Measurements from ENCODE around the gene OBP2B. TPM values are rescaled to one million over a fixed set of nuclear protein-coding genes. Genes with fewer than 3 reads are reported as not detected.
A peak's percentile ranks its signal among the peaks of the same experiment; 100 is the strongest.

OBP2B gene
- polyA plus RNA-seq, 3 donors, result not detected

DNA sequence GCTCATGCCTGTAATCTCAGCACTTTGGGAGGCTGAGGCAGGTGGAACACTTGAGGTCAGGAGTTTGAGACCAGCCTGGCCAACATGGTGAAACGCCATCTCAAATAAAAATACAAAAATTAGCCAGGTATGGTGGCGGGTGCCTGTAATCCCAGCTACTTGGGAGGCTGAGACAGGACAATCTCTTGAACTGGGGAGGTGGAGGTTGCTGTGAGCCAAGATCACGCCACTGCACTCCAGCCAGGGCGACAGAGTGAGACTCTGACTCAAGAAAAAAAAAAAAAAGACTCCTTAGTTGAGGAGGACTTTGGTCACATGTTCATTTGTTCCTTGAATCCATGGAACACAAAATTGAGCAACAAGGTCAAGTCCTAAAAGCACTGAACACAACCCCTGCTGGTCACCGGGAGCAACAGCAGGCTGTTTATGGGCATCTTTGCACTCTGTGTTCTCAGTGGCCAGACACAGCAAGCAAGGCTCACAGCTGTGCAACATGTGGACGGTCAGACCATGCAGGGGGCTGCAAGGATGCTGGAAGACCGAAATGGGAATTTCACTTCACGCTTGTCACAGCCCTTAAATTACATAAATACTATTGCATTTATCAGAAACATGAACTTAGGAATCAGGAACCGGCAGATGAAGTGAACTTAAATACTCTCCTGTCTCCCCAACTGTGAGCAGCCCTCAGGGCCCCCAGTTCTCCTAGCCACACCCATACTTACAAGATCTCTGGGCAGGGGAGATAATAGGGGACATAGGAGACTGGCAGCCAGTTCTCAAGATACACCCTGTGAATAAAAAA lies 48.1 kb downstream of the OBP2B start:
- Mint-ChIP-seq H3K36me3 (peaks cover 37 to 55% of the 10 kb centered on the region in 2 donors), H3K4me1 (peaks cover 30% of the 10 kb centered on the region), H3K27ac (peak overlapping the region in 2 of 7 donors; percentile 50 to 77), H3K9me3 (no peaks in the 10 kb centered on the region), H3K27me3 (ENCODE audit: low read depth in 3 of 3) (peaks cover 0 to 21% (median 10%) of the 10 kb centered on the region in 3 donors), H3K4me3 (peak overlapping the region; percentile 50 to 65)
- Histone ChIP-seq H3K4me1 (ENCODE audit: control insufficient read depth in 1 of 2, insufficient read depth in 2 of 2, low read length in 2 of 2) (peaks cover 32 to 38% of the 10 kb centered on the region in 2 donors), H3K36me3 (replicated peaks in 1 of 2; ENCODE audit: control insufficient read depth in 1 of 2, insufficient read depth in 2 of 2, low read length in 2 of 2) (peaks cover 22 to 41% of the 10 kb centered on the region in 2 donors), H3K9ac (ENCODE audit: insufficient read depth, low read length, poor library complexity, severe bottlenecking) (no peak overlapping the region), H2AFZ (ENCODE audit: insufficient read depth, low read depth, low read length, poor library complexity, severe bottlenecking) (no peak overlapping the region), H3K4me2 (replicated peaks; ENCODE audit: extremely low read depth, low read length, poor library complexity, severe bottlenecking) (no peak overlapping the region), H3K9me3 (replicated peaks in 1 of 2; ENCODE audit: control insufficient read depth in 1 of 2, insufficient read depth in 1 of 2, low read length in 2 of 2) (no peaks in the 10 kb centered on the region), H3K79me2 (ENCODE audit: insufficient read depth, low read length) (peaks cover 9% of the 10 kb centered on the region), H4K20me1 (ENCODE audit: insufficient read depth, low read length) (peaks cover 54% of the 10 kb centered on the region), H3K27me3 (ENCODE audit: control insufficient read depth in 2 of 2, insufficient read depth in 2 of 2, low read length in 2 of 2) (peaks cover 0 to 6% of the 10 kb centered on the region in 2 donors), H3K27ac (ENCODE audit: low read depth in 1 of 2, low read length in 2 of 2) (no peak overlapping the region), H3K4me3 (replicated peaks in 1 of 3; ENCODE audit: low read depth in 2 of 3, low read length in 3 of 3) (no peak overlapping the region)
- peak; percentile 91 for TF ChIP-seq CTCF (IDR thresholded peaks at IDR 0.05)
- WGBS (ENCODE audit: insufficient coverage), result 41% methylated on average over 5 of the region's 9 CpGs
- DNase-seq, result peak; percentile 73 to 90 (median 83)
- intact Hi-C loops (cut with micrococcal nuclease), result no loop called here

DNA sequence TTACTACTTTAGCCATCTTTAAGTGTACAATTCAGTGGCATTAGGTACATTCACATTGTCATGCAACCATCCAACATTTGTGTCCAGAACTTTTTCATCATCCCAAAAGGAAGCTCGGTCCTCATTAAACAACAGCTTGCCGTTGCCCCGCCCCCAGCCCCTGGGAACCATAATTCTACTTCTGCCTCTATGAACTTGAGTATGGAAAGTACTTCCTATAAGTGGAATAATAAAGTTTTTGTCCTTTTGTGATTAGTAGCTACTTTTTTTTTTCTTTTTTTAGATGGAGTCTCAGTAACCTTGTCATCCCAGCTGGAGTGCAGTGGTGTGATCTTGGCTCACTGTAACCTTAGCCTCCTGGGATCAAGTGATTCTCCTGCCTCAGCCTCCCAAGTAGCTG lies 50.4 kb downstream of the OBP2B start:
- Mint-ChIP-seq H3K9me3 (peaks cover 0 to 1% (median 0%) of the 10 kb centered on the region in 7 donors), H3K4me3 (no peak overlapping the region), H3K27ac (no peak overlapping the region)

More for the DNA sequence above, 50.4 kb downstream of the OBP2B start:
- Mint-ChIP-seq H3K4me1 (peaks cover 25% of the 10 kb centered on the region), H3K27me3 (ENCODE audit: low read depth in 3 of 3) (peaks cover 2 to 10% (median 2%) of the 10 kb centered on the region in 3 donors), H3K36me3 (peaks cover 52 to 76% of the 10 kb centered on the region in 2 donors)
- intact Hi-C loops (cut with micrococcal nuclease), result no loop called here
- H3K4me3 ChIP-seq (replicated peaks in 1 of 3; ENCODE audit: low read depth in 2 of 3, low read length in 3 of 3), result no peak overlapping the region
- peaks cover 9% of the 10 kb centered on the region for H3K79me2 ChIP-seq (ENCODE audit: insufficient read depth, low read length)
- no CpG with 5 or more reads among the region's 3 CpGs for WGBS (ENCODE audit: insufficient coverage)
- H3K36me3 ChIP-seq (replicated peaks in 1 of 2; ENCODE audit: control insufficient read depth in 1 of 2, insufficient read depth in 2 of 2, low read length in 2 of 2), result peaks cover 43 to 63% of the 10 kb centered on the region in 2 donors
- no peaks in the 10 kb centered on the region for H3K9me3 ChIP-seq (replicated peaks in 1 of 2; ENCODE audit: control insufficient read depth in 1 of 2, insufficient read depth in 1 of 2, low read length in 2 of 2)
- no peak for TF ChIP-seq CTCF (IDR thresholded peaks at IDR 0.05)
- DNase-seq, result no peak
- H3K9ac ChIP-seq (ENCODE audit: insufficient read depth, low read length, poor library complexity, severe bottlenecking), result no peak overlapping the region
- H4K20me1 ChIP-seq (ENCODE audit: insufficient read depth, low read length), result peaks cover 74% of the 10 kb centered on the region
- no peak overlapping the region for H3K27ac ChIP-seq (ENCODE audit: low read depth in 1 of 2, low read length in 2 of 2)
- peaks cover 25 to 31% of the 10 kb centered on the region in 2 donors for H3K4me1 ChIP-seq (ENCODE audit: control insufficient read depth in 1 of 2, insufficient read depth in 2 of 2, low read length in 2 of 2)
- no peak overlapping the region for H2AFZ ChIP-seq (ENCODE audit: insufficient read depth, low read depth, low read length, poor library complexity, severe bottlenecking)
- H3K27me3 ChIP-seq (ENCODE audit: control insufficient read depth in 2 of 2, insufficient read depth in 2 of 2, low read length in 2 of 2), result no peaks in the 10 kb centered on the region
- H3K4me2 ChIP-seq (replicated peaks; ENCODE audit: extremely low read depth, low read length, poor library complexity, severe bottlenecking), result no peak overlapping the region

Other genes starting within 250 kb of the OBP2B start
- under 1 TPM; 0.06 to 0.39 (median 0.21) TPM for gene GFI1B, start 230.6 kb downstream of the OBP2B start, polyA plus RNA-seq
- 10 to 100 TPM; 21.3 to 75.6 (median 24.4) TPM for gene GTF3C5, start 178.3 kb downstream of the OBP2B start, polyA plus RNA-seq
- under 1 TPM in 1 of 3 donors, not detected in 2; 0.24 TPM for gene CEL, start 147.3 kb downstream of the OBP2B start, polyA plus RNA-seq
- gene RALGDS, start 88.0 kb downstream of the OBP2B start, polyA plus RNA-seq, result 10 to 100 TPM in 1 of 3 donors, 1 to 10 TPM in 2; 3.5 to 63.8 (median 4.2) TPM
- gene GBGT1, start 45.3 kb downstream of the OBP2B start, polyA plus RNA-seq, result 10 to 100 TPM in 1 of 3 donors, 1 to 10 TPM in 2; 7.1 to 40.1 (median 8.0) TPM
- 1 to 10 TPM in 1 of 3 donors, under 1 TPM in 1, not detected in 1; 0.50 to 2.1 TPM for gene ABO, start 66.0 kb upstream of the OBP2B start, polyA plus RNA-seq
- gene SURF6, start 126.9 kb upstream of the OBP2B start, polyA plus RNA-seq, result 10 to 100 TPM in 1 of 3 donors, 1 to 10 TPM in 1, under 1 TPM in 1; 0.75 to 12.9 (median 2.9) TPM
- 10 to 100 TPM in 1 of 3 donors, 1 to 10 TPM in 2; 6.8 to 27.7 (median 9.6) TPM for gene MED22, start 138.9 kb upstream of the OBP2B start, polyA plus RNA-seq
- 1,000 to 10,000 TPM in 1 of 3 donors, 100 to 1,000 TPM in 2; 390 to 2,322 (median 437) TPM for gene RPL7A, start 139.0 kb upstream of the OBP2B start, polyA plus RNA-seq
- 100 to 1,000 TPM in 1 of 3 donors, 10 to 100 TPM in 2; 60.5 to 140 (median 98.4) TPM for gene SURF1, start 147.2 kb upstream of the OBP2B start, polyA plus RNA-seq
- 10 to 100 TPM; 17.5 to 24.7 (median 17.6) TPM for gene SURF2, start 147.3 kb upstream of the OBP2B start, polyA plus RNA-seq
- 100 to 1,000 TPM in 2 of 3 donors, 10 to 100 TPM in 1; 61.4 to 175 (median 157) TPM for gene SURF4, start 166.8 kb upstream of the OBP2B start, polyA plus RNA-seq
- gene STKLD1, start 167.1 kb upstream of the OBP2B start, polyA plus RNA-seq, result under 1 TPM in 1 of 3 donors, not detected in 2; 0.27 TPM
- 10 to 100 TPM in 1 of 3 donors, 1 to 10 TPM in 2; 3.0 to 11.0 (median 4.2) TPM for gene REXO4, start 208.8 kb upstream of the OBP2B start, polyA plus RNA-seq
- gene ADAMTS13, start 213.1 kb upstream of the OBP2B start, polyA plus RNA-seq, result under 1 TPM in 1 of 3 donors, not detected in 2; 0.77 TPM